ENCODE results near the gene SMTN. TPM values are rescaled to one million over a fixed set of nuclear protein-coding genes. Genes with fewer than 3 reads are reported as not detected.

Gene SMTN
- total RNA-seq, 1 experiment from 2014 or later: 53.9 TPM

GRCh38 chr22:31153357-31153756 is 72.2 kb downstream of the SMTN start:
- DNase-seq (ENCODE audit: low read depth): no peak

Other genes with a start within 250 kb of the SMTN start
- gene MORC2, start 112.5 kb upstream of the SMTN start, total RNA-seq (2014; rRNA removed; shearing (Covaris generic)): 7.1 and 8.8 TPM in 2 replicates
- gene TUG1, start 112.1 kb upstream of the SMTN start, total RNA-seq (2014; rRNA removed; shearing (Covaris generic)): 26.7 and 41.8 TPM in 2 replicates
- gene SELENOM, start 26.2 kb downstream of the SMTN start, total RNA-seq (2014; rRNA removed; shearing (Covaris generic)): 26.2 and 28.1 TPM in 2 replicates
- 0.12 and 0.29 TPM in 2 replicates for gene INPP5J, start 41.6 kb downstream of the SMTN start, total RNA-seq (2014; rRNA removed; shearing (Covaris generic))
- gene PLA2G3, start 59.2 kb downstream of the SMTN start, total RNA-seq (2014; rRNA removed; shearing (Covaris generic)): 0.12 TPM in 1 of 2 replicates, not detected in the other
- gene RNF185, start 78.9 kb downstream of the SMTN start, total RNA-seq (2014; rRNA removed; shearing (Covaris generic)): 17.3 and 19.6 TPM in 2 replicates
- gene LIMK2, start 131.0 kb downstream of the SMTN start, total RNA-seq (2014; rRNA removed; shearing (Covaris generic)): 8.7 TPM in 2 replicates
- 3.0 and 4.0 TPM in 2 replicates for gene PIK3IP1, start 211.2 kb downstream of the SMTN start, total RNA-seq (2014; rRNA removed; shearing (Covaris generic))

Measured in RPMI7951 (cell line).